Tibial nerve (tissue), 4 donors: ENCODE data around the gene ZMYND8. TPM values are rescaled to one million over a fixed set of nuclear protein-coding genes. Genes with fewer than 3 reads are reported as not detected.

Experiments used
- DNase-seq, 2 donors: peaks; one replicate each; pipeline ENCODE4 v3.0.0-alpha.2; 2019; ENCODE audit warnings: low spot score in 2 of 2
- H3K27ac ChIP-seq, 4 donors: fragments of 200-600 bp; sonication (generic) in 3 of 4; one replicate each; pipeline ENCODE4 v1.5.1; 2017 to 2019; ENCODE audit warnings: mild to moderate bottlenecking in 1 of 4
- H3K27me3 ChIP-seq, 2 donors: fragments of 200-600 bp; sonication (generic) in 1 of 2; one replicate each; pipeline versions ENCODE4 v1.5.1 to v1.6.0; 2017 to 2019
- H3K36me3 ChIP-seq, 3 donors: fragments of 200-600 bp; sonication (generic); one replicate each; pipeline ENCODE4 v1.5.1; 2018 to 2019
- H3K4me1 ChIP-seq, 4 donors: fragments of 200-600 bp; sonication (generic) in 3 of 4; one replicate each; pipeline ENCODE4 v1.5.1; 2017 to 2019
- H3K4me3 ChIP-seq, 4 donors: fragments of 200-600 bp; sonication (generic) in 3 of 4; one replicate each; pipeline ENCODE4 v1.5.1; 2017 to 2019; ENCODE audit warnings: mild to moderate bottlenecking in 1 of 4, moderate library complexity in 1 of 4
- H3K9me3 ChIP-seq, 4 donors: fragments of 200-600 bp; sonication (generic) in 3 of 4; one replicate each; pipeline ENCODE4 v1.5.1; 2017 to 2019
- EP300 ChIP-seq, 2 donors: sonication (generic); formaldehyde crosslinking; IDR thresholded peaks; one replicate each; pipeline ENCODE4 v1.6.1; 2017; ENCODE audit warnings: antibody characterized with exemption in 2 of 2, mild to moderate bottlenecking in 1 of 2
- POLR2A ChIP-seq, 2 donors: fragments of 450-650 bp; IDR thresholded peaks; one replicate each; pipeline ENCODE4 v1.6.1; 2017; ENCODE audit warnings: antibody characterized with exemption in 2 of 2, mild to moderate bottlenecking in 2 of 2, moderate library complexity in 2 of 2
- WGBS, 2 donors: methylation state at CpG; one replicate each; pipeline ENCODE4 v1.1.5; 2018; 5-methylcytosine and 5-hydroxymethylcytosine counted together
- total RNA-seq, 4 donors: library from RNA; depleted of rRNA; stranded (reverse); fragments of >200 nt; gene quantifications; one replicate each; pipeline ENCODE4 v1.1.0, GENCODE V29; 2016
- TF ChIP-seq, protein P1 (sequence below), 5 experiments: fragments of 200-600 bp in 3 of 5; fragments of 450-650 bp in 2 of 5; sonication (generic) in 3 of 5; IDR thresholded peaks; one replicate each; pipeline ENCODE4 v1.5.1; 2016 to 2019; ENCODE audit warnings: antibody characterized with exemption in 5 of 5, mild to moderate bottlenecking in 3 of 5, moderate library complexity in 2 of 5

ZMYND8 gene
- total RNA-seq, 4 donors from 2014 or later = 45.3 to 69.9 (median 49.8) TPM

DNA sequence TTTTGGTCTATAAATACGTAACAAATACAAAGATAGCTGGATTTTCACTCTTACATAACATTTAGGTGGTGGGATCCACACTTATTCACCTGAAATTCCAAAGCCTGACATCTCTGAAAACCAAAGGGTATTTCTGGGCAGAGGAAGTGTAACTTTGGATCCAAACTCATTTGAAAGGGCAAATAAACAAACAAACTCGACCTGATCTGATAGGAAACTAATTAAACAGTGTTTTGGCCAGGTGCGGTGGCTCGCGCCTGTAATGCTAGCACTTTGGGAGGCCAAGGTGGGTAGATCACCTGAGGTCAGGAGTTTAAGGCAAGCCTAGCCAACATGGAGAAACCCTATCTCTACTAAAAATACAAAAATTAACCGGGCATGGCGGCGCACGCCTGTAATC is 128.9 kb downstream of the ZMYND8 start:
- TF ChIP-seq EP300 (IDR thresholded peaks at IDR 0.05) (no peak), POLR2A (IDR thresholded peaks at IDR 0.05) (no peak)
- TF ChIP-seq, protein P1, sequence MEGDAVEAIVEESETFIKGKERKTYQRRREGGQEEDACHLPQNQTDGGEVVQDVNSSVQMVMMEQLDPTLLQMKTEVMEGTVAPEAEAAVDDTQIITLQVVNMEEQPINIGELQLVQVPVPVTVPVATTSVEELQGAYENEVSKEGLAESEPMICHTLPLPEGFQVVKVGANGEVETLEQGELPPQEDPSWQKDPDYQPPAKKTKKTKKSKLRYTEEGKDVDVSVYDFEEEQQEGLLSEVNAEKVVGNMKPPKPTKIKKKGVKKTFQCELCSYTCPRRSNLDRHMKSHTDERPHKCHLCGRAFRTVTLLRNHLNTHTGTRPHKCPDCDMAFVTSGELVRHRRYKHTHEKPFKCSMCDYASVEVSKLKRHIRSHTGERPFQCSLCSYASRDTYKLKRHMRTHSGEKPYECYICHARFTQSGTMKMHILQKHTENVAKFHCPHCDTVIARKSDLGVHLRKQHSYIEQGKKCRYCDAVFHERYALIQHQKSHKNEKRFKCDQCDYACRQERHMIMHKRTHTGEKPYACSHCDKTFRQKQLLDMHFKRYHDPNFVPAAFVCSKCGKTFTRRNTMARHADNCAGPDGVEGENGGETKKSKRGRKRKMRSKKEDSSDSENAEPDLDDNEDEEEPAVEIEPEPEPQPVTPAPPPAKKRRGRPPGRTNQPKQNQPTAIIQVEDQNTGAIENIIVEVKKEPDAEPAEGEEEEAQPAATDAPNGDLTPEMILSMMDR (IDR thresholded peaks at IDR 0.05) = no peak
- WGBS, 2 donors = 95% methylated on average over 9 of the region's 9 CpGs
- no peak for DNase-seq
- no peaks in the 10 kb centered on the region for H3K27me3 ChIP-seq
- H3K4me1 ChIP-seq = peaks cover 0 to 17% (median 0%) of the 10 kb centered on the region in 4 donors
- no peak overlapping the region for H3K4me3 ChIP-seq
- H3K36me3 ChIP-seq = peaks cover 0 to 76% (median 15%) of the 10 kb centered on the region in 3 donors
- H3K27ac ChIP-seq = no peak overlapping the region
- H3K9me3 ChIP-seq = no peaks in the 10 kb centered on the region

DNA sequence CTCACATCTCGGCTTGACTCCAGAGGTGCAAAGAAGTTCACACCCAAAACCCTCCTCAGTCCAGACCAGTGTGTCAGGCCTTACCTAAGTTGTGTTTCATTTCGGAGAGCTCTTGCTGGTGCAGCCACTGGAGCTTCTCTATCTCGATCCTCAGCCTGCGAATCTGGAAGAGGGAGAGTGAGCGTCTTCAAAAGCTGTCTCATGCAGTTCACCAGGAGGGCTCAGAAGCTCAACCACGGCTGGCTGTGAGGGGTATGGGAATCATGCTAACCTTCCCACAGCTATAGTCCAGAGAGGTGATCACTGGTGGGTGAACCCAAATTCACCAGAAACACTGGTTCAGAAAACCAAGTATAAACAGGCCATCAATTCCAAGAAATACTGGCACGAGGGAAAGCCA is 129.4 kb downstream of the ZMYND8 start:
- Histone ChIP-seq H3K9me3 (no peaks in the 10 kb centered on the region), H3K36me3 (peaks cover 0 to 78% (median 15%) of the 10 kb centered on the region in 3 donors), H3K27me3 (no peaks in the 10 kb centered on the region), H3K4me1 (peaks cover 0 to 12% (median 0%) of the 10 kb centered on the region in 4 donors), H3K4me3 (no peak overlapping the region), H3K27ac (no peak overlapping the region)
- 90% methylated on average over 7 of the region's 7 CpGs for WGBS, 2 donors
- no peak for TF ChIP-seq EP300 (IDR thresholded peaks at IDR 0.05)
- TF ChIP-seq, protein P1 (IDR thresholded peaks at IDR 0.05) = no peak
- TF ChIP-seq POLR2A (IDR thresholded peaks at IDR 0.05) = no peak
- no peak for DNase-seq

DNA sequence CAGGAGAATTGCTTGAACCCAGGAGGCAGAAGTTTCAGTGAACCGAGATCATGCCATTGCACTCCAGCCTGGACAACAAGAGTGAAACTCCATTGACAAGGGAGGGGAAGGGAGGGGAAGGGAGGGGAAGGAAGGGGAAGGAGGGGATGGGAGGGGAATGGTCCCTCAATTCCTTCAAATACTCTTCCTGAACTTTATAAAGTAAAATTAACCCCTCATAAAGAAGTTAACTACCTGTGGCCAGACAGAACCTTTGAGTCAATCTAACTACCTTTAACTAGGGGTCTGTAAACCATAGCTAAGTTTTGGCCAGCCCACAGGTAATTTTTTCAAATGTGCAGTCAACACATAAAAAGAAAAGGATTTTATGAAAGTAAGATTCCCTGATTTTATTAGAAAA is 131.0 kb downstream of the ZMYND8 start:
- H3K4me3 ChIP-seq = no peak overlapping the region
- 89 to 100% methylated on average over 1 of the region's 1 CpG for WGBS, 2 donors
- H3K36me3 ChIP-seq = peaks cover 0 to 92% (median 15%) of the 10 kb centered on the region in 3 donors
- no peaks in the 10 kb centered on the region for H3K27me3 ChIP-seq
- no peak overlapping the region for H3K27ac ChIP-seq
- H3K9me3 ChIP-seq = no peaks in the 10 kb centered on the region
- TF ChIP-seq, protein P1 (IDR thresholded peaks at IDR 0.05) = no peak
- no peak for TF ChIP-seq EP300 (IDR thresholded peaks at IDR 0.05)
- no peak for TF ChIP-seq POLR2A (IDR thresholded peaks at IDR 0.05)
- DNase-seq = no peak
- H3K4me1 ChIP-seq = no peaks in the 10 kb centered on the region

DNA sequence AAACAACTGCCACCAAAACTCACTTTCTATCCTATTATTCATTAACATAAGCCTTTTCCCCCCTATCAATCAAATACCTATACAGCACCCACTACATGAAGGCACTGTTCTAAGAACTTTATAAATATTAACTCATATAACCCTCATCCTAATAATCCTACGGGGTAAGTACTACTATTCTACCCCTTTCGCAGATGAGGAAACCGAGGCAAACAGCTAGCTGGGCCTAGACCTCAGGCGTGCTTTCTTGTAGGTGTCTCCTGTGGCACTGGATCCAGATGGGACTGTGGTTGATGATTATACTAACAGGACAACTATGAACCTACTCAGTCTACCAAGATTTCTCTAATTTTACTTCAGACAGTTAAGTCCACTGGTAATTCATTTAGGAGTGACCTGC is 131.6 kb downstream of the ZMYND8 start:
- TF ChIP-seq POLR2A (IDR thresholded peaks at IDR 0.05) (no peak), EP300 (IDR thresholded peaks at IDR 0.05) (no peak)
- TF ChIP-seq, protein P1 (IDR thresholded peaks at IDR 0.05) = no peak
- WGBS, 2 donors = 98 to 100% methylated on average over 4 of the region's 4 CpGs
- peaks cover 0 to 92% (median 15%) of the 10 kb centered on the region in 3 donors for H3K36me3 ChIP-seq
- no peaks in the 10 kb centered on the region for H3K4me1 ChIP-seq
- H3K9me3 ChIP-seq = no peaks in the 10 kb centered on the region
- no peaks in the 10 kb centered on the region for H3K27me3 ChIP-seq
- no peak overlapping the region for H3K4me3 ChIP-seq
- H3K27ac ChIP-seq = no peak overlapping the region
- DNase-seq = no peak

DNA sequence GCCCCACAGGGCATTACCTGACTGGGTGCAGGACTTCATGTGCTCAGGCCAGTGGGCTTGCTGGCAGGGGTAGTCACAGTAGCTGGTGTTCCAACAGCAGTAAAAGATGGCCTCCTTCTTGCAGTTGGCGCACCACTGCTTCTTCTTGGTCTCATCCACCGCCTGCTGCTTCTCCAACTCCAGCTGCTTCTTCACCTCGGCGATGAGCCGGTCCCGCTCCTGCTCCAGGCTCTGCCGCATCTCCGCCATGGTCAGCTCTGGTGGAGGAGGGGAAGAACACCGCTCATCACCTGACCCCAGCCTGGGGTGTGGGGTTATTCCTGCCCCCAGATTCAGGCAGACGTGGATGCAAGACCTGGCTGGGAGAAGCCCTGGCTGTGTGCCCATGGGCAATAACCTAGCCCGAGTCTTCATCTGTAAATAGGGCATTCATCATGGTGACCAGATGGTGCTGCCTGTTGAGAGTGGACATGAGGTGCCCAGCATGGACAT is 132.2 kb downstream of the ZMYND8 start:
- Histone ChIP-seq H3K36me3 (peaks cover 0 to 90% (median 15%) of the 10 kb centered on the region in 3 donors), H3K27ac (no peak overlapping the region), H3K27me3 (no peaks in the 10 kb centered on the region), H3K4me1 (no peaks in the 10 kb centered on the region), H3K9me3 (no peaks in the 10 kb centered on the region), H3K4me3 (no peak overlapping the region)
- TF ChIP-seq, protein P1 (IDR thresholded peaks at IDR 0.05) = no peak
- no peak for TF ChIP-seq POLR2A (IDR thresholded peaks at IDR 0.05)
- no peak for TF ChIP-seq EP300 (IDR thresholded peaks at IDR 0.05)
- DNase-seq = no peak
- WGBS, 2 donors = 89 to 95% methylated on average over 9 to 11 of the region's 11 CpGs
